Bronchial epithelial cell (primary cell): ENCODE measurements around the gene CDK14. TPM values are rescaled to one million over a fixed set of nuclear protein-coding genes. Genes with fewer than 3 reads are reported as not detected.

ENCODE experiments used
- DNase-seq: peaks from one replicate; pipeline ENCODE4 v3.0.0-alpha.2; 2010; ENCODE audit warnings: low read depth
- FAIRE-seq: peaks from 2 replicates; lab custom pipeline; 2011; peaks lifted over from hg19 to GRCh38; lab: Jason Lieb, UNC
- H3K27me3 ChIP-seq: 2 replicates; pipeline ENCODE4 v1.5.1; 2011; ENCODE audit warnings: low read length; ENCODE audit not compliant: control insufficient read depth, insufficient read depth
- H3K36me3 ChIP-seq: 2 replicates; pipeline ENCODE4 v1.5.1; 2011; ENCODE audit warnings: low read length; ENCODE audit not compliant: control insufficient read depth, insufficient read depth
- H3K4me3 ChIP-seq: 2 replicates; pipeline ENCODE4 v1.5.1; 2011; ENCODE audit warnings: mild to moderate bottlenecking, low read depth, low read length, control low read depth
- total RNA-seq: library from RNA; depleted of rRNA; stranded (reverse); fragments of >200 nt; gene quantifications from 2 replicates; pipeline ENCODE4 v1.2.1, GENCODE V29; 2014
- TF ChIP-seq, protein P1 (sequence below): IDR thresholded peaks from 2 replicates; pipeline ENCODE4 v1.5.1; 2011; ENCODE audit warnings: mild to moderate bottlenecking, moderate library complexity, low read length, control low read depth, inconsistent platforms; ENCODE audit not compliant: insufficient read depth, severe bottlenecking

Gene CDK14
- total RNA-seq, 1 donor from 2014 or later: 8.7 TPM

DNA sequence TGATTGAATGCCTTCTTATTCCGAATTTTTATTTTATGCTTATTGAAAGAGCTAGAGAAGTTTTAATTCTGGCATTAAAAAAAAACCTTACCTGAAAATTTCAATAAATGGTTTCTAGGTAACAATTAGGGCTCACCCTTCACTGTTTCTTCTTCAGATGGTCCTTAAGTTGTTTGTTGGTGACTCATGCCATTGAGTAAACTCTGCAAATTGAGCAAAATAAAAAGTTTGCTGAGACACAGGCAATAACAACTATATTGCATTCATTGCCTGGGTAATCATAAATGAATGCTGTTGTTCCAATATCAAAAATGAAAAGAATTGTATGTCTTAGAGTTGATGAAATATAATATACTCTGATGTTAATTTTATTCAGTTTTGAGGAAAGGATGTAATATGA, 300.3 kb downstream of the CDK14 start:
- no peaks in the 10 kb centered on the region for H3K36me3 ChIP-seq
- DNase-seq (peak; percentile 27), FAIRE-seq (no peak)
- TF ChIP-seq, protein P1, sequence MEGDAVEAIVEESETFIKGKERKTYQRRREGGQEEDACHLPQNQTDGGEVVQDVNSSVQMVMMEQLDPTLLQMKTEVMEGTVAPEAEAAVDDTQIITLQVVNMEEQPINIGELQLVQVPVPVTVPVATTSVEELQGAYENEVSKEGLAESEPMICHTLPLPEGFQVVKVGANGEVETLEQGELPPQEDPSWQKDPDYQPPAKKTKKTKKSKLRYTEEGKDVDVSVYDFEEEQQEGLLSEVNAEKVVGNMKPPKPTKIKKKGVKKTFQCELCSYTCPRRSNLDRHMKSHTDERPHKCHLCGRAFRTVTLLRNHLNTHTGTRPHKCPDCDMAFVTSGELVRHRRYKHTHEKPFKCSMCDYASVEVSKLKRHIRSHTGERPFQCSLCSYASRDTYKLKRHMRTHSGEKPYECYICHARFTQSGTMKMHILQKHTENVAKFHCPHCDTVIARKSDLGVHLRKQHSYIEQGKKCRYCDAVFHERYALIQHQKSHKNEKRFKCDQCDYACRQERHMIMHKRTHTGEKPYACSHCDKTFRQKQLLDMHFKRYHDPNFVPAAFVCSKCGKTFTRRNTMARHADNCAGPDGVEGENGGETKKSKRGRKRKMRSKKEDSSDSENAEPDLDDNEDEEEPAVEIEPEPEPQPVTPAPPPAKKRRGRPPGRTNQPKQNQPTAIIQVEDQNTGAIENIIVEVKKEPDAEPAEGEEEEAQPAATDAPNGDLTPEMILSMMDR: no peak
- no peaks in the 10 kb centered on the region for H3K27me3 ChIP-seq
- H3K4me3 ChIP-seq: no peak overlapping the region

DNA sequence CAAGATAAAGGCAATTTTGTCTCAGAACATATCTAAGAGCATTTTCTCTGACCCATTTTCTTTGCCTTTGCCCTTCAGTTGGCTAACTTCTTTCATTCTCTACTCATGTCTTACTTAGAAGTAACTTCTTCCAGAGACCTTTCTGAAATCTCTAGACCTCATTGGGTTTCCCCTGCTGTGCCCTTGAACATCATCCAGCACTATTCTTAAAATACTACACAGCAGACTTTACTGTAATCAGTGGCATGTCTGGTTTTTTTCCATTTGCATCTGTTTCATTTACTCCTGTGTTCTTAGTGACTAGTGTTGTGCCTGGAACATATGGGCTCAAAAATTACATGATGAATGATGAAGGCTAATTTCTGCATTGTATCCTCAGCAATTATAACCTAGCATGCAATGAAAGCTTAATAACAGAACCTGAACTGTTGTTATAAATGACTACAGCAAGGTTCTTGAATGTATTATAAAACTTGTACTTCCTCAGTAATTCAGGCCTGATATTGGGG, 301.9 kb downstream of the CDK14 start:
- DNase-seq (no peak), FAIRE-seq (no peak)
- H3K4me3 ChIP-seq: no peak overlapping the region
- H3K36me3 ChIP-seq: no peaks in the 10 kb centered on the region
- no peaks in the 10 kb centered on the region for H3K27me3 ChIP-seq
- TF ChIP-seq, protein P1: no peak

DNA sequence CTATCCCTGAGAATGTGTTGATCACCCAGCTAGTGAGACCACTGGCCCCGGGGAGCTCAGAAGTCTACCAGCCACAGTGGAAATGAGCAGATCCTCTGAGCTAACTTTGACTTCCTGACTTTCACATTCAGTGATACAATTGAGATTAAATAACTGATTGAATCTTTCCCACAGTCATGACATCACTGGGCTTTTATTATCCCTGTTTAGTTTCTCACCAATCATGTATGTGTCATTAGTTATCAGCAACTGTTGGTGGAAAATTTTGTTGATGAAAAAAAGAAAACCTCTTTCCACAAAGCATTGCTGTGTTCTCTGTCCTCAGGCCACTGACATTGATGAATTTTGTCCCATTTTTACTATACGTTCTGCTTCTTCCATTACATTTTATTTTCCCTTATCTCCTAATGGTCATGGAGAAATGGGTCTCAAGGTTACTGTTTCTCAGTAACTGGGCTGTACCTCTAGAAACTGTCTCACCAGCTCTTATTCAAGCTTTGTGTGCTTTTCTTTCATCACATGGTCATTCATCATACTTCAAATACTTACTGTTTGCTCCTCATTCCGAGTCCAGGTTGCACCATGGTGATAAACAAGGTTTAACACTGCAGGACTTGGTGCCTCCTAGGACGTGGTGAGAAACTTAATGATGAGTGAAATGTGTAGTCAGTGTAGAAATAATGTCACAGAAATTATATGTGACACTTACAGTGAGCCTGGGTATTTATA, 304.7 kb downstream of the CDK14 start:
- Histone ChIP-seq H3K36me3 (no peaks in the 10 kb centered on the region), H3K27me3 (no peaks in the 10 kb centered on the region), H3K4me3 (no peak overlapping the region)
- no peak for DNase-seq
- TF ChIP-seq, protein P1: no peak
- no peak for FAIRE-seq

DNA sequence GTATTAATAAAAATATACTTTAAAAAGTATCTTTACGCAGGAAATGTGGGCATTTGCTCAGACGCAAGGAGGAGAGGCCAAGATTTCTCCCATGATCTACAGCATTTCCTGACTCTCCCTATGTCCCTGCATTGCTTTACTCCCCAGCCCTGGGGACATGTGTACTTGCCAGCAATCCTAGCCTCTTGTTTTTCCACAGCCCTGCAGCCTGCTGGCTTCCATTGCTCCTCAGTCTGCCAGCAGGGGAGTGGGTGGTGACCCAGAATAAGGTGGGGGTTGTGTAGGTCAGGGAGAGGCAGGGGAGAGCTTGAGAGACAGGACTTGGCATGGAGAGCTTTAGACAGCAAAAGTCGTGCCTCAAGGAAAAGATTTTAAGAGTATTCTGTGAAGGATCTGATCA, 307.7 kb downstream of the CDK14 start:
- TF ChIP-seq, protein P1: no peak
- no peak for DNase-seq
- Histone ChIP-seq H3K27me3 (no peaks in the 10 kb centered on the region), H3K36me3 (no peaks in the 10 kb centered on the region), H3K4me3 (no peak overlapping the region)
- FAIRE-seq: no peak

DNA sequence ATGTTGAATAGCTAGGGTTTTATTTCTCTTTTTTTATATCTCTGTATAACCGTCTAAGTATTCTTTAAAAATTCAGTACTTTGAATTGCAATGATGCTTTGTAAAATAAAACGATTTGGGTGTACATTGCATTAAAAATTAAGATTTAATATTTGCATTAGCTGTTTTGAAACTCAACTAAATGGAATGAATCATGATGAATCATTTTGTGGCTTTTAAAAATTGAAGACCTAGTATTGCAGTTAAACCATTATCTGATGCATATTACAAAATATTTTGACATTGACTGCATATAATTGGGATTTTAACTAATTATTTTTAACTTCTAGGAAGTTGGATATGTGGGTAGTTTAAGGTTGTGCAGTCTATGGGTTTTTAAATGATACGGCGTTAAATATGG, 314.0 kb downstream of the CDK14 start:
- no peak for FAIRE-seq
- Histone ChIP-seq H3K27me3 (no peaks in the 10 kb centered on the region), H3K36me3 (no peaks in the 10 kb centered on the region), H3K4me3 (no peak overlapping the region)
- peak; percentile 73 for DNase-seq
- TF ChIP-seq, protein P1: no peak

DNA sequence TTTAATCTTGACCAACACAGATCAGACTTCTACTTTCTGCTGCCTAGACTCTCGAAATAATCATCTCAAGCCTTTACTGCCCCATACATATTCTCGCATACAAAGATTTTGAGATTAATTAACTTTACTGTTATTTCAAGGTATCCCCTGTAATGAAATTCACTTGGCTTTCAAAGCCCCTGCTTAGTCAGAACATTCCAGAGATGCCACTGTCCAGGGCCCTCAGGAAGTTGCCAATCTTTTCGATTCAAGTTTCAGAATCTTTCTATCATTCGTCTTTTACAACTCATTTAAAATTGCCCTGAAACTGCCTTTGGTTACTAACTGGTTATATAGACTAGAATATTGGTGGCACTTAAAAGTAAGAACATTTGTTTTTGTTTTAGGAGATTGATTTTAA, 320.2 kb downstream of the CDK14 start:
- TF ChIP-seq, protein P1: no peak
- no peak overlapping the region for H3K4me3 ChIP-seq
- DNase-seq (no peak), FAIRE-seq (no peak)
- no peaks in the 10 kb centered on the region for H3K27me3 ChIP-seq
- H3K36me3 ChIP-seq: no peaks in the 10 kb centered on the region
